ENCODE measurements around the gene P4HA2. TPM values are rescaled to one million over a fixed set of nuclear protein-coding genes. Genes with fewer than 3 reads are reported as not detected.

Gene P4HA2
- total RNA-seq, 1 experiment from 2014 or later = 15.1 TPM

GRCh38 chr5:132265336-132266030 is 37.8 kb upstream of the P4HA2 start (continued):
- TF ChIP-seq, protein P1, sequence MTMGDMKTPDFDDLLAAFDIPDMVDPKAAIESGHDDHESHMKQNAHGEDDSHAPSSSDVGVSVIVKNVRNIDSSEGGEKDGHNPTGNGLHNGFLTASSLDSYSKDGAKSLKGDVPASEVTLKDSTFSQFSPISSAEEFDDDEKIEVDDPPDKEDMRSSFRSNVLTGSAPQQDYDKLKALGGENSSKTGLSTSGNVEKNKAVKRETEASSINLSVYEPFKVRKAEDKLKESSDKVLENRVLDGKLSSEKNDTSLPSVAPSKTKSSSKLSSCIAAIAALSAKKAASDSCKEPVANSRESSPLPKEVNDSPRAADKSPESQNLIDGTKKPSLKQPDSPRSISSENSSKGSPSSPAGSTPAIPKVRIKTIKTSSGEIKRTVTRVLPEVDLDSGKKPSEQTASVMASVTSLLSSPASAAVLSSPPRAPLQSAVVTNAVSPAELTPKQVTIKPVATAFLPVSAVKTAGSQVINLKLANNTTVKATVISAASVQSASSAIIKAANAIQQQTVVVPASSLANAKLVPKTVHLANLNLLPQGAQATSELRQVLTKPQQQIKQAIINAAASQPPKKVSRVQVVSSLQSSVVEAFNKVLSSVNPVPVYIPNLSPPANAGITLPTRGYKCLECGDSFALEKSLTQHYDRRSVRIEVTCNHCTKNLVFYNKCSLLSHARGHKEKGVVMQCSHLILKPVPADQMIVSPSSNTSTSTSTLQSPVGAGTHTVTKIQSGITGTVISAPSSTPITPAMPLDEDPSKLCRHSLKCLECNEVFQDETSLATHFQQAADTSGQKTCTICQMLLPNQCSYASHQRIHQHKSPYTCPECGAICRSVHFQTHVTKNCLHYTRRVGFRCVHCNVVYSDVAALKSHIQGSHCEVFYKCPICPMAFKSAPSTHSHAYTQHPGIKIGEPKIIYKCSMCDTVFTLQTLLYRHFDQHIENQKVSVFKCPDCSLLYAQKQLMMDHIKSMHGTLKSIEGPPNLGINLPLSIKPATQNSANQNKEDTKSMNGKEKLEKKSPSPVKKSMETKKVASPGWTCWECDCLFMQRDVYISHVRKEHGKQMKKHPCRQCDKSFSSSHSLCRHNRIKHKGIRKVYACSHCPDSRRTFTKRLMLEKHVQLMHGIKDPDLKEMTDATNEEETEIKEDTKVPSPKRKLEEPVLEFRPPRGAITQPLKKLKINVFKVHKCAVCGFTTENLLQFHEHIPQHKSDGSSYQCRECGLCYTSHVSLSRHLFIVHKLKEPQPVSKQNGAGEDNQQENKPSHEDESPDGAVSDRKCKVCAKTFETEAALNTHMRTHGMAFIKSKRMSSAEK (CRISPR knock-in tag; IDR thresholded peaks at IDR 0.05; ENCODE audit: borderline replicate concordance) = no peak
- TF ChIP-seq TEAD4 (CRISPR knock-in tag; IDR thresholded peaks at IDR 0.05) = no peak
- TF ChIP-seq, protein P2, sequence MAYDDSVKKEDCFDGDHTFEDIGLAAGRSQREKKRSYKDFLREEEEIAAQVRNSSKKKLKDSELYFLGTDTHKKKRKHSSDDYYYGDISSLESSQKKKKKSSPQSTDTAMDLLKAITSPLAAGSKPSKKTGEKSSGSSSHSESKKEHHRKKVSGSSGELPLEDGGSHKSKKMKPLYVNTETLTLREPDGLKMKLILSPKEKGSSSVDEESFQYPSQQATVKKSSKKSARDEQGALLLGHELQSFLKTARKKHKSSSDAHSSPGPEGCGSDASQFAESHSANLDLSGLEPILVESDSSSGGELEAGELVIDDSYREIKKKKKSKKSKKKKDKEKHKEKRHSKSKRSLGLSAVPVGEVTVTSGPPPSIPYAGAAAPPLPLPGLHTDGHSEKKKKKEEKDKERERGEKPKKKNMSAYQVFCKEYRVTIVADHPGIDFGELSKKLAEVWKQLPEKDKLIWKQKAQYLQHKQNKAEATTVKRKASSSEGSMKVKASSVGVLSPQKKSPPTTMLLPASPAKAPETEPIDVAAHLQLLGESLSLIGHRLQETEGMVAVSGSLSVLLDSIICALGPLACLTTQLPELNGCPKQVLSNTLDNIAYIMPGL (CRISPR knock-in tag; IDR thresholded peaks at IDR 0.05) = no peak
- no peak for TF ChIP-seq IRF2 (CRISPR knock-in tag; IDR thresholded peaks at IDR 0.05; ENCODE audit: borderline replicate concordance, low read depth)
- no peak for TF ChIP-seq GABPB1 (CRISPR knock-in tag; IDR thresholded peaks at IDR 0.05)
- TF ChIP-seq ZBTB21 (CRISPR knock-in tag; IDR thresholded peaks at IDR 0.05; ENCODE audit: borderline replicate concordance) = no peak
- no peak for TF ChIP-seq RELA (CRISPR knock-in tag; IDR thresholded peaks at IDR 0.05; ENCODE audit: borderline replicate concordance)
- TF ChIP-seq, protein P3, sequence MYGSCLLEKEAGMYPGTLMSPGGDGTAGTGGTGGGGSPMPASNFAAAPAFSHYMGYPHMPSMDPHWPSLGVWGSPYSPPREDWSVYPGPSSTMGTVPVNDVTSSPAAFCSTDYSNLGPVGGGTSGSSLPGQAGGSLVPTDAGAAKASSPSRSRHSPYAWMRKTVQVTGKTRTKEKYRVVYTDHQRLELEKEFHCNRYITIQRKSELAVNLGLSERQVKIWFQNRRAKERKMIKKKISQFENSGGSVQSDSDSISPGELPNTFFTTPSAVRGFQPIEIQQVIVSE (CRISPR knock-in tag; IDR thresholded peaks at IDR 0.05; ENCODE audit: borderline replicate concordance) = no peak
- TF ChIP-seq ZNF317 (CRISPR knock-in tag; IDR thresholded peaks at IDR 0.05; ENCODE audit: borderline replicate concordance, low read depth) = no peak
- TF ChIP-seq TCF7 (CRISPR knock-in tag; IDR thresholded peaks at IDR 0.05; ENCODE audit: low read depth) = no peak
- TF ChIP-seq E2F5 (CRISPR knock-in tag; IDR thresholded peaks at IDR 0.05) = no peak

DNA sequence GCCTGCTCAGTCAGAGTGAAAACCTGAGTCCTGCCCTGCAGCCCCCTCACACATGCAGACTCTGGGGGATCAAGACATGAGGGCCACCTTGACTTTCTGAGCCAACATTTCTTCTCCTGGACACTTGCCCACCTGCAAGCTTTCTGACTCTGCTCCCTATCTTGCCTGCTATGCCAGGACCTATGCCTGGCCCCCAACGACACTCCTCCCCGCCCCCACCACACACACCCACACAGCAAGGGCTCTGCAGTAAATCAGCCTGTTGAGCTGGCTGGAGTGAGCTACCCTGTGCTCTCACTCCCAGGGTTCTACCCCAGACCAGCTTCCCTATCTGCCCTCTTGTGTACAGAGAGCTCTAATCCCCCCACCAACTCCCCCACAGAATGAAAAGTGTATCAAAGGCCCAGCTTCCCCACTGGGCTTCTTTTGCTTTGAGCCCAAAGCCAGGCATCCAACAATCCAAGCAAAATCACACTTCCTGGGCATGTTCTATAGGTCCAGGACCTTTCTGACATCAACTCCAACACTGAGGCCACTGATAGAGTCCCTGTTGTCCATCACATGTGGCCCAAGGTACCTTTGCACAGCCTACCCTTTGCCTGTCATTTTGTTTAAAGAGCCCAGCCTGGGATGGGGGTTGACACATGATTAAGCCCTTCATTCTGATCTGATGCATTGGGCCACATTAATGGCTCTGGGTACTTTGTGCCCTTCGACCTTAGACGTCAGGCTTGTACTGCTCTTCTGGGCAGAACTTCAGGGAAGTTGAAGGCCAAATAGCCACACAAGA is 37.1 kb upstream of the P4HA2 start:
- ATAC-seq = no peak
- Mint-ChIP-seq H3K4me1 (no peaks in the 10 kb centered on the region), H3K9me3 (no peaks in the 10 kb centered on the region), H3K27me3 (ENCODE audit: low read depth) (no peaks in the 10 kb centered on the region), H3K27ac (no peak overlapping the region), H3K36me3 (no peaks in the 10 kb centered on the region), H3K4me3 (no peak overlapping the region)
- TF ChIP-seq GTF2I (CRISPR knock-in tag; conservative IDR thresholded peaks at IDR 0.05) = no peak
- TF ChIP-seq TP53 (CRISPR knock-in tag; IDR thresholded peaks at IDR 0.05) = no peak
- TF ChIP-seq MYBL2 (CRISPR knock-in tag; IDR thresholded peaks at IDR 0.05) = no peak
- no peak for TF ChIP-seq AFF4 (CRISPR knock-in tag; IDR thresholded peaks at IDR 0.05; ENCODE audit: borderline replicate concordance)
- no peak for TF ChIP-seq NR2C2 (CRISPR knock-in tag; IDR thresholded peaks at IDR 0.05)
- TF ChIP-seq ERG (CRISPR knock-in tag; IDR thresholded peaks at IDR 0.05) = no peak
- no peak for TF ChIP-seq ELF4 (CRISPR knock-in tag; IDR thresholded peaks at IDR 0.05; ENCODE audit: low read depth)
- TF ChIP-seq MAX (CRISPR knock-in tag; IDR thresholded peaks at IDR 0.05) = no peak
- TF ChIP-seq USF2 (CRISPR knock-in tag; IDR thresholded peaks at IDR 0.05) = no peak
- no peak for DNase-seq (ENCODE audit: low spot score)
- POLR2A ChIA-PET = no interaction called here
- CTCF ChIA-PET = interaction anchor here (1.2 to 4.0 kb wide), 4 partner anchors 8 to 29 kb away, joined by 3 to 15 read pairs (median 8); no protein-coding TSS in a partner anchor

Data from WTC11 (cell line).